ENCODE data around the gene MLN.

Gene MLN

DNA sequence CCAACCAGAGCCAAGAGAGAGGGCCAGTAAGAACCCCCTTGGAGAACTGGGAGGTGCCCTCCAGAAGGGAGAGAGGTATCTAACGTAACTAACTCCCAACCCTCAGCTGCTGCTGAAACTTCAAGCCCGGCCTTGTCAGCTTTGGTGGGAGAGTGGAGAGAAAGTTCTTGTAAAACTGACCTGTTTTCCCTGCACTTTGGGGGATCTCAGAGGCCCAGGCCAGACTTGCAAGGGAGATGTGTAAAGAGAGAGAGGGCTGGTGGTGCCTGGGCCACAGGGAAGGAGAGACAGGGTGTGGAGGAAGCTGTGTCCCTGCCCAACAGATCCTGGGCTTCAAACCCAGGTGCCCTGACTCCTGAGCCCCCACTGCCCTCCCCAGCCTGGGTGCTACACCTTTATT, 39.8 kb downstream of the MLN start:
- Histone ChIP-seq H3K9me3 (no peaks in the 10 kb centered on the region), H3K4me3 (ENCODE audit: low read depth, low read length) (no peak overlapping the region), H3K4me1 (no peaks in the 10 kb centered on the region; the same call in 1 of the 2 replicates), H3K27me3 (no peaks in the 10 kb centered on the region), H3K36me3 (no peaks in the 10 kb centered on the region)
- no peak for DNase-seq
- TF ChIP-seq, protein P1, sequence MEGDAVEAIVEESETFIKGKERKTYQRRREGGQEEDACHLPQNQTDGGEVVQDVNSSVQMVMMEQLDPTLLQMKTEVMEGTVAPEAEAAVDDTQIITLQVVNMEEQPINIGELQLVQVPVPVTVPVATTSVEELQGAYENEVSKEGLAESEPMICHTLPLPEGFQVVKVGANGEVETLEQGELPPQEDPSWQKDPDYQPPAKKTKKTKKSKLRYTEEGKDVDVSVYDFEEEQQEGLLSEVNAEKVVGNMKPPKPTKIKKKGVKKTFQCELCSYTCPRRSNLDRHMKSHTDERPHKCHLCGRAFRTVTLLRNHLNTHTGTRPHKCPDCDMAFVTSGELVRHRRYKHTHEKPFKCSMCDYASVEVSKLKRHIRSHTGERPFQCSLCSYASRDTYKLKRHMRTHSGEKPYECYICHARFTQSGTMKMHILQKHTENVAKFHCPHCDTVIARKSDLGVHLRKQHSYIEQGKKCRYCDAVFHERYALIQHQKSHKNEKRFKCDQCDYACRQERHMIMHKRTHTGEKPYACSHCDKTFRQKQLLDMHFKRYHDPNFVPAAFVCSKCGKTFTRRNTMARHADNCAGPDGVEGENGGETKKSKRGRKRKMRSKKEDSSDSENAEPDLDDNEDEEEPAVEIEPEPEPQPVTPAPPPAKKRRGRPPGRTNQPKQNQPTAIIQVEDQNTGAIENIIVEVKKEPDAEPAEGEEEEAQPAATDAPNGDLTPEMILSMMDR (IDR thresholded peaks at IDR 0.05; ENCODE audit: low read depth, low read length): no peak

GRCh38 chr6:33763483-33763882, 40.3 kb downstream of the MLN start:
- Histone ChIP-seq H3K4me1 (no peaks in the 10 kb centered on the region; the same call in 1 of the 2 replicates), H3K36me3 (no peaks in the 10 kb centered on the region), H3K9me3 (no peaks in the 10 kb centered on the region), H3K27me3 (no peaks in the 10 kb centered on the region), H3K4me3 (ENCODE audit: low read depth, low read length) (no peak overlapping the region)
- no peak for DNase-seq
- TF ChIP-seq, protein P1 (IDR thresholded peaks at IDR 0.05; ENCODE audit: low read depth, low read length): no peak

DNA sequence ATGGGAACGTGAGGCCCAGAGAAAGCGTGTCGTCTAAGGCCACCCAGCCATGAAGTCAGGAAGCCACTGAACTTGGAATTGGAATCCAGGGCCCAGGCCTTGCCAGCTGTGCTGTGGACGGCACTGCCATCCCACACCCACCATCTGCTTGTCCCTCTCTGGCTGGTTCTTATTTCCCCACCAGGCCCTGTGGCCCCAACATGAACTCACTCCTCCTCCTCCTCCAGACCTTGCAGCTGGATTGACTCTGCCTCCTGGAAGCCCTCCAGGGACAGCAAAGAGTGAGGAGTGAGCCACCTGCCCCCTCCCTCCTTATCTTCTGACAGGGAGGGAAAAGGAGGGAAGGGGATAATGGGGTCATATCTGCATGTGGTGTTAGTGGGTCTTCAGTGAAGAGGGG, 41.1 kb downstream of the MLN start:
- Histone ChIP-seq H3K4me1 (no peaks in the 10 kb centered on the region; the same call in 1 of the 2 replicates), H3K27me3 (no peaks in the 10 kb centered on the region), H3K9me3 (no peaks in the 10 kb centered on the region), H3K4me3 (ENCODE audit: low read depth, low read length) (no peak overlapping the region), H3K36me3 (no peaks in the 10 kb centered on the region)
- DNase-seq: no peak
- TF ChIP-seq, protein P1 (IDR thresholded peaks at IDR 0.05; ENCODE audit: low read depth, low read length): no peak

DNA sequence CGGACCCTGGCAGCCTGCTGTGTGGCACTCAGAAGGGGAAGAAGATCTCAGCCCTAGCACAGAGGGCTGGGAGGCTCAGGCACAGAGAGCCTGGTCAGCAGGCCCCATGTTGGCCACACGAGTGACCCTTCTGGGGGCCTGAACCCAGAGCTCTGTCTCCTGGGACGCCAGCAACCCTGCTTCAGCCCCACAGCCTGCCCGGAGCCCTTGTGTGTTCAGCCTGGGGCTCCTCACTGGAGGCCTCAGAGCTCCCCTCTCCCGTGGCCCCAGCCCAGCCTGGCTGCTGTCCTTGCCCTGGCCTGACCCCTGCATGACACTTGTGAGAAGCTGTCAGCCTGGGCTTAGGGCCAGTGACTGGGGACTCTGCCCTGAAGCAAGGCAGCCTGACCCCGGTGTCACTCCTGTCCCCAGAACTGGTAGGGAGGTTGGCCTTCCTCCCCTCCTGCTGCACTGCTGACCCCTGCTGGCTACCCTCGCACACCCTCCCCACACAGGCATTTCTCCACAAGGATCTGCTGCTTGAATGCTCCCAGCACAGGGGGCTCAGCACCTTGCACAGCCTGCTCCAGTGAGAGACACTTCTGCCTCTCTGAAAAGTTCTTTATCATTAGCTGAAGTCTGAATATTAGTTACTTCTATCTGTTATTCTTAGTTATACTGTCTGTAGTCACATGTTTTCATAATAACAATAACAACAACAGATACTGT, 41.7 kb downstream of the MLN start:
- Histone ChIP-seq H3K27me3 (no peaks in the 10 kb centered on the region), H3K9me3 (no peaks in the 10 kb centered on the region), H3K36me3 (no peaks in the 10 kb centered on the region), H3K4me3 (ENCODE audit: low read depth, low read length) (no peak overlapping the region), H3K4me1 (no peaks in the 10 kb centered on the region; the same call in 1 of the 2 replicates)
- DNase-seq: peak; percentile 74
- TF ChIP-seq, protein P1 (IDR thresholded peaks at IDR 0.05; ENCODE audit: low read depth, low read length): peak; percentile 76

- no peak for DNase-seq
- Histone ChIP-seq H3K27me3 (no peaks in the 10 kb centered on the region), H3K4me1 (no peaks in the 10 kb centered on the region; the same call in 1 of the 2 replicates), H3K9me3 (no peaks in the 10 kb centered on the region), H3K4me3 (ENCODE audit: low read depth, low read length) (no peak overlapping the region), H3K36me3 (no peaks in the 10 kb centered on the region)
- TF ChIP-seq, protein P1 (IDR thresholded peaks at IDR 0.05; ENCODE audit: low read depth, low read length): no peak
These were observed 42.3 kb downstream of the MLN start for GRCh38 chr6:33761581-33761921.

GRCh38 chr6:33759887-33760629, 43.7 kb downstream of the MLN start:
- H3K9me3 ChIP-seq: no peaks in the 10 kb centered on the region
- peaks cover 6% of the 10 kb centered on the region for H3K4me1 ChIP-seq
- TF ChIP-seq, protein P1 (IDR thresholded peaks at IDR 0.05; ENCODE audit: low read depth, low read length): no peak

More at GRCh38 chr6:33759887-33760629, 43.7 kb downstream of the MLN start:
- no peak for DNase-seq
- Histone ChIP-seq H3K36me3 (no peaks in the 10 kb centered on the region), H3K27me3 (no peaks in the 10 kb centered on the region), H3K4me3 (ENCODE audit: low read depth, low read length) (no peak overlapping the region)
